Neuronal stem cell (in vitro differentiated cells): ENCODE data around the gene AGK.
"Not testable (repeated sequence)": the region's sequence is repeated elsewhere in the genome, so short reads cannot be mapped to it uniquely, and the experiment has no call there.

ENCODE experiments used
- DNase-seq: peaks from one replicate; pipeline ENCODE4 v3.0.0-alpha.2; 2013; ENCODE audit warnings: low spot score
- H2AFZ ChIP-seq: one replicate; pipeline ENCODE4 v1.6.1; 2013; ENCODE audit warnings: mild to moderate bottlenecking, low read length, inconsistent platforms
- H2AK5ac ChIP-seq: 2 replicates; pipeline ENCODE4 v1.6.1; 2013; ENCODE audit warnings: low read depth, mild to moderate bottlenecking, inconsistent platforms, low read length, moderate library complexity, mixed read lengths
- H2BK120ac ChIP-seq: 2 replicates; pipeline ENCODE4 v1.6.1; 2013; ENCODE audit warnings: low read depth, mild to moderate bottlenecking, inconsistent platforms, low read length, moderate library complexity, mixed read lengths
- H2BK12ac ChIP-seq: one replicate; pipeline ENCODE4 v1.6.1; 2013; ENCODE audit warnings: low read length, inconsistent platforms
- H2BK15ac ChIP-seq: 2 replicates; pipeline ENCODE4 v1.6.1; 2013; ENCODE audit warnings: mild to moderate bottlenecking, low read length, inconsistent platforms, mixed read lengths
- H2BK5ac ChIP-seq: one replicate; pipeline ENCODE4 v1.6.1; 2013; ENCODE audit warnings: inconsistent platforms, mild to moderate bottlenecking, low read length, moderate library complexity
- H3K14ac ChIP-seq: one replicate; pipeline ENCODE4 v1.6.1; 2013; ENCODE audit warnings: low read length, inconsistent platforms
- H3K18ac ChIP-seq: 2 replicates; pipeline ENCODE4 v1.6.1; 2013; ENCODE audit warnings: low read length, inconsistent platforms
- H3K23ac ChIP-seq: 2 replicates; pipeline ENCODE4 v1.6.1; 2013; ENCODE audit warnings: low read depth, mild to moderate bottlenecking, mixed read lengths, low read length, inconsistent platforms; ENCODE audit not compliant: poor library complexity
- H3K27ac ChIP-seq: replicated peaks from 3 replicates; pipeline ENCODE4 v1.5.1; 2013; ENCODE audit warnings: low read length, inconsistent platforms
- H3K27me3 ChIP-seq, 3 experiments: 2 replicates each; pipeline ENCODE4 v1.6.1; 2013; ENCODE audit warnings: low read length in 3 of 3, mild to moderate bottlenecking in 2 of 3, inconsistent platforms in 1 of 3, low read depth in 1 of 3, mixed read lengths in 1 of 3, moderate library complexity in 1 of 3; ENCODE audit not compliant: control insufficient read depth in 3 of 3, insufficient read depth in 3 of 3
- H3K36me3 ChIP-seq, 2 donors: replicated peaks in 1 of 2; 2 replicates each; pipeline ENCODE4 v1.6.1; 2013; ENCODE audit warnings: low read length in 2 of 2; ENCODE audit not compliant: control insufficient read depth in 2 of 2, insufficient read depth in 2 of 2
- H3K4ac ChIP-seq: 2 replicates; pipeline ENCODE4 v1.6.1; 2013; ENCODE audit warnings: inconsistent platforms, mild to moderate bottlenecking, low read length, moderate library complexity
- H3K4me1 ChIP-seq, 2 donors: 1 replicate in 1 of 2; 2 replicates in 1 of 2; pipeline ENCODE4 v1.6.1; 2013; ENCODE audit warnings: low read length in 2 of 2, low read depth in 1 of 2; ENCODE audit not compliant: control insufficient read depth in 2 of 2, insufficient read depth in 1 of 2
- H3K4me2 ChIP-seq: one replicate; pipeline ENCODE4 v1.6.1; 2013; ENCODE audit warnings: mild to moderate bottlenecking, low read length, inconsistent platforms; ENCODE audit not compliant: insufficient read depth, poor library complexity, severe bottlenecking
- H3K4me3 ChIP-seq, 2 donors: 2 replicates each; pipeline ENCODE4 v1.5.1; 2013; ENCODE audit warnings: low read length in 2 of 2, mild to moderate bottlenecking in 2 of 2, inconsistent platforms in 1 of 2, moderate library complexity in 1 of 2
- H3K79me1 ChIP-seq: one replicate; pipeline ENCODE4 v1.6.1; 2013; ENCODE audit warnings: low read depth, mild to moderate bottlenecking, inconsistent platforms, low read length, moderate library complexity
- H3K9ac ChIP-seq: one replicate; pipeline ENCODE4 v1.6.1; 2013; ENCODE audit warnings: mild to moderate bottlenecking, low read depth, low read length, inconsistent platforms; ENCODE audit not compliant: poor library complexity
- H3K9me3 ChIP-seq, 2 donors: replicated peaks in 1 of 2; 2 replicates each; pipeline versions ENCODE3 to v1.6.1; 2013; ENCODE audit warnings: low read length in 2 of 2, mild to moderate bottlenecking in 2 of 2, inconsistent platforms in 1 of 2, low read depth in 1 of 2, mixed read lengths in 1 of 2, moderate library complexity in 1 of 2; ENCODE audit not compliant: control insufficient read depth in 2 of 2, insufficient read depth in 1 of 2
- H4K8ac ChIP-seq: one replicate; pipeline ENCODE4 v1.6.1; 2013; ENCODE audit warnings: low read depth, mild to moderate bottlenecking, inconsistent platforms, low read length, moderate library complexity
- H4K91ac ChIP-seq: one replicate; pipeline ENCODE4 v1.6.1; 2013; ENCODE audit warnings: low read length, low read depth, mild to moderate bottlenecking, inconsistent platforms; ENCODE audit not compliant: poor library complexity
- WGBS, 2 donors: extraction: QIAGEN DNeasy Blood & Tissue Kit; methylation state at CpG; one replicate each; pipeline ENCODE4 v1.1.7; 2013; ENCODE audit warnings: missing lambda C conversion rate in 2 of 2, mixed read lengths in 1 of 2; ENCODE audit not compliant: insufficient read length in 2 of 2, insufficient replicate concordance in 1 of 2; ENCODE audit errors: extremely low coverage in 2 of 2; 5-methylcytosine and 5-hydroxymethylcytosine counted together

The AGK gene

DNA sequence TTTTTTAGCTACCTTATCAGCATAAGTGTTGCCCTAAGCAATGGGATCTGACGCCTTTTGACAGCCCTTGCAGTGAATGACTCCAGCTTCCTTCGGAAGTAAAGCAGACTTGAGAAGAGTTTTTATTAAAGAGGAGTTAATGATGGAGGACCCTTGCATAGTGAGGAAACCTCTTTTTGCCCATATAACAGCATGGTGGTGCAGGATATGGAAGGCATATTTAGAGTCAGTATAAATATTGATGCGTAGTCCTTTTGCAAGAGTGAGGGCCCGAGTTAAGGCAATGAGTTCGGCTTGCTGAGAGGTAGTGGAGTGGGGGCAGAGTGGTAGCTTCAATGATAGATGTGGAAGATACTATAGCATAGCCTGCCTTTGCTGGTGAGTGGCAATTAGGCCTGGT is 28.7 kb downstream of the AGK start:
- H4K91ac ChIP-seq, H3K9ac ChIP-seq, H3K18ac ChIP-seq, H3K27ac ChIP-seq, H3K79me1 ChIP-seq, H4K8ac ChIP-seq, H3K4me3 ChIP-seq, H3K4me1 ChIP-seq, H3K27me3 ChIP-seq, H2BK120ac ChIP-seq, H2AFZ ChIP-seq, H3K23ac ChIP-seq, H2BK15ac ChIP-seq, H2BK12ac ChIP-seq, H3K4ac ChIP-seq, H2AK5ac ChIP-seq, H3K4me2 ChIP-seq, DNase-seq, H3K14ac ChIP-seq, H2BK5ac ChIP-seq: not testable (repeated sequence)
- Histone ChIP-seq H3K9me3 (peaks cover 1 to 12% of the 10 kb centered on the region in 2 donors), H3K36me3 (peaks cover 2 to 16% of the 10 kb centered on the region in 2 donors)
- WGBS, 2 donors: no CpG with 5 or more reads among the region's 5 CpGs

DNA sequence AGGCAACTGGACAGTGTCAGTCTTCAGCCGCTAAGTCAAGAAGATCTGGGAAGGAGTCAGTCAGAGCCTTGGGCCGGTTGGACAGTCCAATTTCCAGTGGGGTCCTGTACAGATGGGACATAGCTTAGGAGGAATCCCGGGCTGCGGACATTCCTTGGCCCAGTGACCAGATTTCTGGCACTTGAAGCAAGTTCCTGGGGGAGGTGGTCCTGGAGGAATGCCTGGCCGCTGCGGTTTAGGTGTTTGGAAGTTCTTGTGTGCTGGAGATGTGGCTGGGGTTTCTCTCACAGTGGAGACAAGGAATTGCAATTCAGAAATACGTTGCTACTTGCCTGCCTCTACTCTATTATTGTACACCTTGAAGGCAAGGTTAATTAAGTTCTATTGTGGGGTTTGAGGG is 30.9 kb downstream of the AGK start:
- no CpG with 5 or more reads among the region's 7 CpGs for WGBS, 2 donors

GRCh38 chr7:141584935-141585334 is 33.7 kb downstream of the AGK start:
- Histone ChIP-seq H2BK120ac (no peak overlapping the region), H3K18ac (no peak overlapping the region), H3K14ac (no peak overlapping the region), H3K27ac (no peak overlapping the region), H4K8ac (no peak overlapping the region), H3K4me3 (no peak overlapping the region), H3K36me3 (peaks cover 0 to 9% of the 10 kb centered on the region in 2 donors), H3K79me1 (no peaks in the 10 kb centered on the region), H3K9me3 (peaks cover 0 to 3% of the 10 kb centered on the region in 2 donors), H2AK5ac (no peak overlapping the region), H4K91ac (no peak overlapping the region), H2AFZ (no peak overlapping the region), H3K23ac (no peak overlapping the region), H3K4me2 (no peak overlapping the region), H3K4ac (no peak overlapping the region), H3K4me1 (peaks cover 3 to 4% of the 10 kb centered on the region in 2 donors), H3K9ac (no peak overlapping the region), H2BK15ac (no peak overlapping the region), H2BK12ac (no peak overlapping the region), H2BK5ac (no peak overlapping the region), H3K27me3 (no peaks in the 10 kb centered on the region)
- WGBS, 2 donors: no CpG with 5 or more reads among the region's 3 CpGs
- no peak for DNase-seq

More for the DNA sequence above, 30.9 kb downstream of the AGK start:
- H4K8ac ChIP-seq, H3K27ac ChIP-seq, H2BK15ac ChIP-seq, H3K36me3 ChIP-seq, H3K18ac ChIP-seq, H2AK5ac ChIP-seq, H3K79me1 ChIP-seq, H2AFZ ChIP-seq, H3K4ac ChIP-seq, H3K23ac ChIP-seq, H3K14ac ChIP-seq, H3K9me3 ChIP-seq, H3K9ac ChIP-seq, H3K4me2 ChIP-seq, H2BK12ac ChIP-seq, H2BK5ac ChIP-seq, H2BK120ac ChIP-seq, H3K4me1 ChIP-seq, DNase-seq, H4K91ac ChIP-seq, H3K27me3 ChIP-seq, H3K4me3 ChIP-seq: not testable (repeated sequence)

DNA sequence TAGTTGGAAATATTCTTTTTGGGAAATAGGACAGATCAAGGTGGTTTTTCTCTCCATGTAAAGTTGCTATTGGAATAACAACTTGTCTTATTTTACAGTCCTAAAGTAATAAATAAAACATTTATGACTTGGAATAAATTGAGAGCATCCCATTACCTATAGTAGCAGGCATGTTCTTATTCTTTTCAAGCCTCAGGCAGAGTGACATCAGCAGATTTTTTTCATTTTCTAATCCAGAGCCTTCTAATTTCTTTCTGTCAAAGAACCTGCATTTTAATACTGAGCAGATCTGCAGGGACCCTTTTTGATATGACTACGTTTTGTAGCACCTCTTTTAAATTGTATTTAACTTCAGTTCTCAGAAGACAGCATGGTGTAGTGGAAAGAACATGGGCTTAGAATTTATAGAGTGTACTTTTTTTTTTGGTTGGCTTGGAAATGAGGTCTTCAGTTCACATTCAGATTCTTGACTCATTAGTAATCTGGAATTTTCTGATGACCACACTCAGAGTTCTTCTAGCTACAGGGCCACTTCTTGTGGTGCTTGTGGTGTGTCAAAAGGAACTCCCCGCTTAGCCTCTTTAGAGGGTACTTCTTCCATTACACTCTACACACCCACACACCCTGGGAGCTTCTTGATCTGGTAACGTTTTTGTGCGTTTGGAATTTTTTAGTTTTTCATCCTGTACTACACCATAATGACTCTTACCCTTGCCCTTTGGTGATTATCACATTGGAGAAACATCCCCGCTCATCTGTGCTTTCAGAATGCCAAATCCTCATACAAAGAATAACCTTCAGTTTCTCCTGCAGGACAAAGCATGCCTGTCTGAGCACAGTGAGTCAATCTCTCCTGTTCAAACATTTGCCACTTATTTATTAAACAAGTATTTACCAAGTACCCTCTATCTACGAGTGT is 34.6 kb downstream of the AGK start:
- peaks cover 3 to 4% of the 10 kb centered on the region in 2 donors for H3K4me1 ChIP-seq
- H3K14ac ChIP-seq: no peak overlapping the region
- no peak overlapping the region for H4K91ac ChIP-seq
- H3K27me3 ChIP-seq: no peaks in the 10 kb centered on the region
- peaks cover 0 to 3% of the 10 kb centered on the region in 2 donors for H3K9me3 ChIP-seq
- no peak overlapping the region for H3K27ac ChIP-seq
- H2BK5ac ChIP-seq: no peak overlapping the region
- H2AFZ ChIP-seq: no peak overlapping the region
- no CpG with 5 or more reads among the region's 6 CpGs for WGBS, 2 donors
- no peak overlapping the region for H3K4ac ChIP-seq
- DNase-seq: no peak
- peaks cover 0 to 9% of the 10 kb centered on the region in 2 donors for H3K36me3 ChIP-seq
- H3K4me2 ChIP-seq: no peak overlapping the region
- no peaks in the 10 kb centered on the region for H3K79me1 ChIP-seq
- H2AK5ac ChIP-seq: no peak overlapping the region
- H3K4me3 ChIP-seq: no peak overlapping the region
- H4K8ac ChIP-seq: no peak overlapping the region
- no peak overlapping the region for H3K23ac ChIP-seq
- no peak overlapping the region for H3K9ac ChIP-seq
- no peak overlapping the region for H2BK12ac ChIP-seq
- no peak overlapping the region for H2BK120ac ChIP-seq
- no peak overlapping the region for H3K18ac ChIP-seq
- no peak overlapping the region for H2BK15ac ChIP-seq
